GM18858 (cell line): ENCODE measurements around the gene RBMY1A1.
"Not testable (repeated sequence)": the region's sequence is repeated elsewhere in the genome, so short reads cannot be mapped to it uniquely, and the experiment has no call there.

Source experiments
- ATAC-seq: cut with Tn5 transposase; IDR thresholded peaks from one replicate; pipeline ENCODE4 v1.9.1; 2021; ENCODE audit not compliant: unreplicated experiment

The RBMY1A1 gene

GRCh38 chrY:21534579-21534978, at the start of gene RBMY1A1:
TSS of gene RBMY1A1 (plus strand) at chrY:21534879. CDS start at chrY:21536892, 2,013 bp downstream.
- not testable (repeated sequence) for ATAC-seq

- not testable (repeated sequence) for ATAC-seq
Observed at GRCh38 chrY:21511038-21511437, 23.6 kb upstream of the RBMY1A1 start, which contains the start of gene RBMY1B. TSS of gene RBMY1B (plus strand) at chrY:21511338. CDS start at chrY:21513351, 2,013 bp downstream.

DNA sequence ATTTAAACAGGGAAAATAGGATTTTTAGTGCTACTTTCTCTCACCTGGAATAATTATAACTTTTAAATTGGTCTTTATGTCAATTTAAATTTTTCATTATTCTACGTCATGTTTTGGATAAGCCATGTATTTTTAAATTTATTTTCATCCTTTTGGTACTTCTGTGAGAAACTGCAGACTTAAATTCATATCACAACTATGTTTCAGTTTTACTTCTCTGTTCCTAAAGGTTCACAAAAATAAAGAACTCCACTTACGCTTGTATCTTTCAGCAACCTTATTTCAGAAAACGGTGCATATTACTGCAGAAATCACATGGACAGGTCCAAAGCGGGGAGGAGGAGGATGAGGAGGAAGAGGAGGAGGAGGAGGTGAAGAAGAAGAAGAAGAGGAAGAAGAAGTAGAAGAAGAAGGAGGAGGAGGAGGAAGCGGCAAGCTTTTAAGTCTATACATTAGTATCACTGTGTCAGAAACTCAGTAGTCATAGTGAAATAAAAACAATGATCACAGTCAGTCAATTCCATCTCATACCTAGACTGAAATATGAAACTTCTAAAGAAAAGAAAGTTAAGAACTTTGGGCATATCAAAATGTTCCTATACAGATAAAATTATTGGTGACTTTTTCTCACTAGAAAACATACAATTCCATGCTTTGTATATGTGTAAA, 24.8 kb downstream of the RBMY1A1 start:
- not testable (repeated sequence) for ATAC-seq

- no peak for ATAC-seq
Observed at GRCh38 chrY:21585449-21585848, 50.8 kb downstream of the RBMY1A1 start.

DNA sequence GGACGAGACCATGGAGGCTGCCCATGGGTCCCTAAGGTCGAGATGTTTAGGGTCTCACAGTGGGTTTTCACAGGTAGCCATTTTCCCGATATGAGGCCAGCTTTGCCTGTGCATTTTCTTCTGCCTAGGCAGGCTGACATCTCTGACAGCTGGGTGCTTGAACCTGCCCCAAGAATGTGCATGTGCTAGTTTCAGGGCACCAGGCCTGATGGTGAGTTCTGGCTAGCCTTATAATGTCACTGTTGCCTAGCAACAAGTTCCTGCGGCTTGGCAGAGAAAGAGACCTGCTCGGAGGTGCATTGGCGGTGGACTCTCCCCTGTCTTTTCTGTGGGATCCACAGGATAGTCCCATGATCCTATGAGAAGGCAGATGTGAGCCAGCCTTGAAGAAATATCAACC, 51.8 kb downstream of the RBMY1A1 start:
- ATAC-seq: not testable (repeated sequence)

DNA sequence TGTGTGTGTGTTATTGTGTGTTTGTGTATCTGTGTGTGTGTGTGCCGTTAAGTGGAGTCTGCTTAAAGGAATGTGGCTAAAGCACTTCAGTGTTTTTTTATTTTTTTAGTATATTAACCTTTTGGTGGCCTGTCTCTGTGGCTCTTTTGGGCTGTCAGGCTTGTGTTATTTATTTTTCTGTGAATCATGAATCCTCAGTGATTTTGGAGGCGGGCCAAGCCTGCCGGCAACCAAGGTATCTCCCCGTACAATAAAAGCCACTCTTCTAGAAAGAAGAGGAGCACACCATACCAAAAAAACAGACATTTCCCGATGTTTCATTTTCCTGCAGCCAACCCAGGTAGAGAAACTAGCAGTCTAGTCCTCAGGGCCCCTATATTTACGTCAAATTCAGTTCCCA, 57.4 kb downstream of the RBMY1A1 start:
- ATAC-seq: no peak

GRCh38 chrY:21596287-21596686, 61.6 kb downstream of the RBMY1A1 start:
- ATAC-seq: not testable (repeated sequence)
